Mesothelial cell of epicardium (in vitro differentiated cells): ENCODE results near the gene LTBP1. TPM values are rescaled to one million over a fixed set of nuclear protein-coding genes. Genes with fewer than 3 reads are reported as not detected.

Experiments
- DNase-seq, 2 experiments: peaks; one replicate each; pipeline ENCODE4 v3.0.0; 2021; ENCODE audit warnings: low spot score in 2 of 2; ENCODE audit not compliant: unreplicated experiment in 2 of 2
- H3K27ac Mint-ChIP-seq: 2 replicates; pipeline ENCODE4 v1.8.0; 2021; ENCODE audit warnings: mixed read lengths
- H3K27me3 Mint-ChIP-seq: 2 replicates; pipeline ENCODE4 v1.8.0; 2021; ENCODE audit warnings: low read depth, mixed read lengths
- H3K36me3 Mint-ChIP-seq: 2 replicates; pipeline ENCODE4 v1.8.0; 2021; ENCODE audit warnings: mixed read lengths
- H3K4me1 Mint-ChIP-seq: 2 replicates; pipeline ENCODE4 v1.8.0; 2021; ENCODE audit warnings: mixed read lengths
- H3K4me3 Mint-ChIP-seq: 2 replicates; pipeline ENCODE4 v1.8.0; 2021; ENCODE audit warnings: mild to moderate bottlenecking, moderate library complexity, mixed read lengths
- H3K9me3 Mint-ChIP-seq: 2 replicates; pipeline ENCODE4 v1.8.0; 2021; ENCODE audit warnings: mixed read lengths
- CTCF ChIP-seq: fragments of 200-600 bp; sonication (generic); IDR thresholded peaks from one replicate; pipeline ENCODE4 v1.5.0; 2021; ENCODE audit warnings: antibody characterized with exemption; ENCODE audit not compliant: unreplicated experiment
- total RNA-seq: library from RNA; stranded (reverse); gene quantifications from 3 replicates; pipeline ENCODE4 v1.2.1, GENCODE V29; 2021

LTBP1 gene
- total RNA-seq, 1 donor from 2014 or later: 80.2 TPM

DNA sequence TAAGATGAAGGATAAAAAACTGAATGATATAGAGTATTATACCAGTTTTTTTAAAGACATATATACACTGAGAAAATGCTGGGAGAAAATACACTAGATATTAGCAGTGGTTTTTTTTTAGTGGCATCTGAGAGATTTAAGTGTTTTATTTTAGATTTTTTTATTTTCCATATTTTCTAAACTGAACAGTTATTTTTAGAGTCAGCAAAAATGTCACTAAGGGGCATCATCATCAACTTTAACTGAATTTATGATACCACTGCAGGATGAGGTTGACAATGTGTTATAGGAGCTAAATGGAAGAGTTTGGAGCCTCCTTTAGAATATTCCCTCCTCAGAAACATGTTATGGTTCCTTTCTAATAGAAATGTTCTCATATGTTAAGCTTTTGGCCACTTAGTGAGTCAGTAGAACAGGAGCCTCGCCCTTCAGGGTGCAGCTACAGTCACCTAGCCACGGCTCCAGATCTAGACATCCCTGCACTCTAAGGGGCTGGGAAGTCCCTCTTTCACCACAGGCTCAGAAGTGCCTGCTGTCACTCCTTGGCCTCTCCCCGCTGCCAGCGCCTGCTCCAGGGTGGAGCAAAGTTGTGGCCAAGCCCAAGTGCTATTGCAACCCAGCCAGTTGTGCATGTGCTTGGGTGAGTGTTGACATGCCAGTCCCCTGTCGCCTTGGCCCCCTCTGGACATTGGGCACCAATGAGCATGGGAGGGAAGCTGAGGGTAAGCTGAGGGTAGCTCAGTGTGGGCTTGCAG, 319.0 kb downstream of the LTBP1 start:
- Mint-ChIP-seq H3K27ac (no peak overlapping the region), H3K36me3 (peaks cover 24% of the 10 kb centered on the region), H3K27me3 (no peaks in the 10 kb centered on the region), H3K4me3 (no peak overlapping the region), H3K9me3 (no peaks in the 10 kb centered on the region), H3K4me1 (peaks cover 2% of the 10 kb centered on the region)
- DNase-seq: no peak
- no peak for TF ChIP-seq CTCF

- no peak overlapping the region for H3K27ac Mint-ChIP-seq
- TF ChIP-seq CTCF: no peak
- no peaks in the 10 kb centered on the region for H3K27me3 Mint-ChIP-seq
- H3K9me3 Mint-ChIP-seq: no peaks in the 10 kb centered on the region
- no peak for DNase-seq
- peaks cover 6% of the 10 kb centered on the region for H3K4me1 Mint-ChIP-seq
- H3K4me3 Mint-ChIP-seq: no peak overlapping the region
- H3K36me3 Mint-ChIP-seq: peaks cover 24% of the 10 kb centered on the region
Measured at GRCh38 chr2:33266467-33266866, 319.7 kb downstream of the LTBP1 start.

GRCh38 chr2:33267043-33267442, 320.3 kb downstream of the LTBP1 start:
- H3K27me3 Mint-ChIP-seq: no peaks in the 10 kb centered on the region
- no peak for DNase-seq
- H3K27ac Mint-ChIP-seq: no peak overlapping the region
- H3K4me1 Mint-ChIP-seq: peaks cover 6% of the 10 kb centered on the region
- TF ChIP-seq CTCF: no peak
- H3K4me3 Mint-ChIP-seq: no peak overlapping the region
- peaks cover 24% of the 10 kb centered on the region for H3K36me3 Mint-ChIP-seq
- H3K9me3 Mint-ChIP-seq: no peaks in the 10 kb centered on the region

GRCh38 chr2:33267756-33268155, 321.0 kb downstream of the LTBP1 start:
- Mint-ChIP-seq H3K27ac (no peak overlapping the region), H3K4me1 (peaks cover 6% of the 10 kb centered on the region), H3K9me3 (no peaks in the 10 kb centered on the region), H3K4me3 (no peak overlapping the region), H3K27me3 (no peaks in the 10 kb centered on the region), H3K36me3 (peaks cover 24% of the 10 kb centered on the region)
- no peak for DNase-seq
- no peak for TF ChIP-seq CTCF

DNA sequence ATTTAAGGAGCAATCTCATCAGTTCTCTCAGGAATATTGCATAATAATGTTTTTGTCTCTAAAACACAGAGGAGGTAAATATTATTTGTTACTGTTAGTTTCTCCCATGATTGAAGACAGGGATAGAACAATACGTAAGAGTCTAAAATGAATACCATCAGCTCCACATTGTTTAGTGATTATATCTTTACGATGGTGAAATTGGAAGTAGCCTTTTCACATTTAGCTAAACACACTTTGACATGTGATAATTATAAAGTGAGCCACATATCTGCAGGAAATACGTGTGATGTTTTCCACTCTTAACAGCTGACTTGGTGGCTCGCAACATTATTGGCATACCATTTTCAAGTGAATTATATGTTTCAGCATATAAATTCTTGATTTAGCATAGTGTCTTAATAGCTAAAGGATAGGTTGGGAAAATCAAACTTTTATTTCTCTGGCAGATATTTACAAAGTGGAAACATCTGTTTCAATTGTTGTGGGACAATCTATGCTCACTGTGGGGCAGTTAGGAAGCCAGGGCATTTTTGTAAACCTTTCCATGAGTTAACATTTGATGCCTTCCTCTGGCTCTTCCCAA, 321.6 kb downstream of the LTBP1 start:
- no peak for DNase-seq
- no peaks in the 10 kb centered on the region for H3K9me3 Mint-ChIP-seq
- no peak for TF ChIP-seq CTCF

More for the DNA sequence above, 321.6 kb downstream of the LTBP1 start:
- no peak overlapping the region for H3K4me3 Mint-ChIP-seq
- peaks cover 6% of the 10 kb centered on the region for H3K4me1 Mint-ChIP-seq
- H3K27me3 Mint-ChIP-seq: no peaks in the 10 kb centered on the region
- H3K27ac Mint-ChIP-seq: no peak overlapping the region
- peaks cover 19% of the 10 kb centered on the region for H3K36me3 Mint-ChIP-seq
